Progenitor cell of endocrine pancreas (in vitro differentiated cells): ENCODE measurements around the gene NR2F6. TPM values are rescaled to one million over a fixed set of nuclear protein-coding genes. Genes with fewer than 3 reads are reported as not detected.
A peak's percentile ranks its signal among the peaks of the same experiment; 100 is the strongest.

ENCODE experiments used
- DNase-seq: peaks from one replicate; pipeline ENCODE4 v3.0.0; 2021; ENCODE audit warnings: low spot score; ENCODE audit not compliant: unreplicated experiment
- H3K27ac Mint-ChIP-seq: 2 replicates; pipeline ENCODE4 v1.8.0; 2021; ENCODE audit warnings: mild to moderate bottlenecking, moderate library complexity, mixed read lengths
- H3K27me3 Mint-ChIP-seq: 2 replicates; pipeline ENCODE4 v1.8.0; 2021; ENCODE audit warnings: mixed read lengths
- H3K36me3 Mint-ChIP-seq: 2 replicates; pipeline ENCODE4 v1.8.0; 2022; ENCODE audit warnings: mixed read lengths; ENCODE audit not compliant: insufficient read depth
- H3K4me1 Mint-ChIP-seq: 2 replicates; pipeline ENCODE4 v1.8.0; 2021; ENCODE audit warnings: low read depth, mixed read lengths
- H3K4me3 Mint-ChIP-seq: 2 replicates; pipeline ENCODE4 v1.8.0; 2021; ENCODE audit warnings: low read depth, mild to moderate bottlenecking, moderate library complexity, mixed read lengths
- H3K9me3 Mint-ChIP-seq: 2 replicates; pipeline ENCODE4 v1.8.0; 2021; ENCODE audit warnings: low read depth, mixed read lengths
- total RNA-seq: library from RNA; stranded (reverse); gene quantifications from 2 replicates; pipeline ENCODE4 v1.2.1, GENCODE V29; 2021
- TF ChIP-seq, protein P1 (sequence below): fragments of 200-600 bp; sonication (generic); IDR thresholded peaks from one replicate; pipeline ENCODE4 v1.5.0; 2021; ENCODE audit warnings: antibody characterized with exemption, mild to moderate bottlenecking; ENCODE audit not compliant: unreplicated experiment

Gene NR2F6
- total RNA-seq, 1 donor from 2014 or later, result 150 TPM

DNA sequence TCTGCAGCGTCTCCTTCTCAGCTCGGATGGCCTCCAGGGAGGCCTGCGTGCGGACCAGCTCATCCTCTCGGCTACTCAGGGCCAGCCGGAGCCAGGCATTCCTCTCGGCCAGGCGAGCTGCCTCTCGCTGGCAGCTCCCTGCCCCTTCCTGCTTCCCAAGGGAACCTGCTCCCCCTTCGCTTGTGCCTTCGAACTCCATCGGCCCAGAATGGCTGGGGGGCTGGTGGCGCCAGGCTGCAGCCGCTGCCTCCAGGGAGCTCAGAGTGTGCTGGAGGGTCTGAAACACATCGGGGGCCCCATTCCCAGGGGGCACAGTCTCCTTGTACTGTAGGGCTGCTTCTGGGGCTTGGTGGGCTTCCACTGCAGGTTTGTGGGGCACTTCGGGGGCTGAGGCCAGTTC is 16.8 kb upstream of the NR2F6 start:
- TF ChIP-seq, protein P1, sequence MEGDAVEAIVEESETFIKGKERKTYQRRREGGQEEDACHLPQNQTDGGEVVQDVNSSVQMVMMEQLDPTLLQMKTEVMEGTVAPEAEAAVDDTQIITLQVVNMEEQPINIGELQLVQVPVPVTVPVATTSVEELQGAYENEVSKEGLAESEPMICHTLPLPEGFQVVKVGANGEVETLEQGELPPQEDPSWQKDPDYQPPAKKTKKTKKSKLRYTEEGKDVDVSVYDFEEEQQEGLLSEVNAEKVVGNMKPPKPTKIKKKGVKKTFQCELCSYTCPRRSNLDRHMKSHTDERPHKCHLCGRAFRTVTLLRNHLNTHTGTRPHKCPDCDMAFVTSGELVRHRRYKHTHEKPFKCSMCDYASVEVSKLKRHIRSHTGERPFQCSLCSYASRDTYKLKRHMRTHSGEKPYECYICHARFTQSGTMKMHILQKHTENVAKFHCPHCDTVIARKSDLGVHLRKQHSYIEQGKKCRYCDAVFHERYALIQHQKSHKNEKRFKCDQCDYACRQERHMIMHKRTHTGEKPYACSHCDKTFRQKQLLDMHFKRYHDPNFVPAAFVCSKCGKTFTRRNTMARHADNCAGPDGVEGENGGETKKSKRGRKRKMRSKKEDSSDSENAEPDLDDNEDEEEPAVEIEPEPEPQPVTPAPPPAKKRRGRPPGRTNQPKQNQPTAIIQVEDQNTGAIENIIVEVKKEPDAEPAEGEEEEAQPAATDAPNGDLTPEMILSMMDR, result no peak
- H3K36me3 Mint-ChIP-seq, result no peaks in the 10 kb centered on the region
- no peak overlapping the region for H3K4me3 Mint-ChIP-seq
- peaks cover 4% of the 10 kb centered on the region for H3K9me3 Mint-ChIP-seq
- DNase-seq, result no peak
- H3K4me1 Mint-ChIP-seq, result peaks cover 1% of the 10 kb centered on the region
- peaks cover 3% of the 10 kb centered on the region for H3K27me3 Mint-ChIP-seq
- H3K27ac Mint-ChIP-seq, result no peak overlapping the region

GRCh38 chr19:17260842-17261325 is 15.2 kb upstream of the NR2F6 start:
- peak overlapping the region; percentile 27 for H3K27ac Mint-ChIP-seq
- H3K4me3 Mint-ChIP-seq, result no peak overlapping the region
- H3K36me3 Mint-ChIP-seq, result no peaks in the 10 kb centered on the region
- no peaks in the 10 kb centered on the region for H3K9me3 Mint-ChIP-seq
- peak; percentile 85 for DNase-seq
- TF ChIP-seq, protein P1, result peak; percentile 97
- H3K27me3 Mint-ChIP-seq, result peaks cover 3% of the 10 kb centered on the region
- H3K4me1 Mint-ChIP-seq, result no peaks in the 10 kb centered on the region

GRCh38 chr19:17259934-17260333 is 14.2 kb upstream of the NR2F6 start:
- H3K27me3 Mint-ChIP-seq, result peaks cover 3% of the 10 kb centered on the region
- H3K9me3 Mint-ChIP-seq, result no peaks in the 10 kb centered on the region
- H3K36me3 Mint-ChIP-seq, result no peaks in the 10 kb centered on the region
- H3K4me3 Mint-ChIP-seq, result no peak overlapping the region
- H3K4me1 Mint-ChIP-seq, result peaks cover 2% of the 10 kb centered on the region
- TF ChIP-seq, protein P1, result no peak
- no peak for DNase-seq
- no peak overlapping the region for H3K27ac Mint-ChIP-seq

- no peak for DNase-seq
- TF ChIP-seq, protein P1, result no peak
- Mint-ChIP-seq H3K27ac (no peak overlapping the region), H3K9me3 (no peaks in the 10 kb centered on the region), H3K4me3 (no peak overlapping the region), H3K36me3 (no peaks in the 10 kb centered on the region), H3K4me1 (peaks cover 2% of the 10 kb centered on the region), H3K27me3 (peaks cover 3% of the 10 kb centered on the region)
Observed at GRCh38 chr19:17259118-17259780, 13.5 kb upstream of the NR2F6 start.

- Mint-ChIP-seq H3K36me3 (no peaks in the 10 kb centered on the region), H3K4me1 (peaks cover 2% of the 10 kb centered on the region)
Observed at GRCh38 chr19:17256130-17256529, 10.4 kb upstream of the NR2F6 start.

More at GRCh38 chr19:17256130-17256529, 10.4 kb upstream of the NR2F6 start:
- DNase-seq, result no peak
- TF ChIP-seq, protein P1, result no peak
- peaks cover 3% of the 10 kb centered on the region for H3K27me3 Mint-ChIP-seq
- H3K9me3 Mint-ChIP-seq, result no peaks in the 10 kb centered on the region
- no peak overlapping the region for H3K27ac Mint-ChIP-seq
- H3K4me3 Mint-ChIP-seq, result no peak overlapping the region
